GM18505 (cell line): ENCODE results near the gene ADGRE1.
"Not testable (repeated sequence)": the region's sequence is repeated elsewhere in the genome, so short reads cannot be mapped to it uniquely, and the experiment has no call there.

Source experiments
- ATAC-seq: cut with Tn5 transposase; IDR thresholded peaks from one replicate; pipeline ENCODE4 v1.9.1; 2021; ENCODE audit not compliant: unreplicated experiment
- POLR2A ChIP-seq: IDR thresholded peaks from 4 replicates; pipeline ENCODE4 v1.6.1; 2011; ENCODE audit warnings: borderline replicate concordance; ENCODE audit not compliant: insufficient read depth, insufficient read length; ENCODE audit errors: extremely low read depth

Gene ADGRE1

GRCh38 chr19:6862673-6863078 is 24.7 kb upstream of the ADGRE1 start:
- peak; percentile 44 for TF ChIP-seq POLR2A
- ATAC-seq = no peak

DNA sequence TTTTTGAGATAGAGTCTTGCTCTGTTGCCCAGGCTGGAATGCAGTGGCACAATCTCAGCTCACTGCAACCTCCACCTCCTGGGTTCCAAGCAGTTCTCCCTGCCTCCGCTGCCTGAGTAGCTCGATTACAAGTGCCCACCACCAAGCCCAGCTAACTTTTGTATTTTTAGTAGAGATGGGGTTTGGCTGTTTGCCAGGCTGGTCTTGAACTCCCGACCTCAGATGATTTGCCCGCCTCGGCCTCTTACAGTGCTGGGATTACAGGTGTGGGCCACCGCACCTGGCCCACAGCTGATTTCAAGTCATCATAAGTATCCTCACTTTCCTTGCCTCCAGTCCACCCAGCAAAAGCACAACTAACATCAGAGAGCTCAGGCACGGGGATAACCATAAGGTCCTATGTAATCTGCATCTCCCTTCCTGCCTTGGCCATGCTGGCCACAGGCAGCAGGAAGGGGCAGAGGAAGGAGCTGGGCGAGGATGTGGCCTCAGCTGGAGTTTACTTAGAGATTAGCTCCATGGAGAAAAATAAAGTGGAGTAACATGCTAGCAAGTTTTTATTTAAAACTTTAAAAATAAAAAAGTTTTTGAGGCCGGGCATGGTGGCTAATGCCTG is 22.9 kb upstream of the ADGRE1 start:
- no peak for TF ChIP-seq POLR2A
- ATAC-seq = no peak

DNA sequence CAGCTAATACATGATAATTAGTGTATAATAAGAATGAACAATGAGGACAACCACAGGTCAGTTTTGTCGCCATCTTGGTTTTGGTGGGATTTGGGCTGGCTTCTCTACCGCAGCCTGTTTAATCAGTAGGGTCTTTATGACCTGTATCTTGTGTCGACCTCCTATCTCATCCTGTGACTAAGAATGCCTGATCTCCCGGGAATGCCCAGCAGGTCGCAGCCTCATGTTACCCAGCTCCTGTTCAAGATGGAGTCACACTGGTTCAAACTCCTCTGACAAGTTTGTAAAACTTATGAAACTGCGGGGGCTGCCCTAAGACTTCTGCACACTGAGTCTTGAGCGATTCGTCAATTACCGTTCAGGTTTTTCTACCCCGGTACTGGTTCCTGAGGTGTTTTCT is 21.5 kb upstream of the ADGRE1 start:
- ATAC-seq = no peak
- TF ChIP-seq POLR2A = no peak

GRCh38 chr19:6866741-6867151 is 20.6 kb upstream of the ADGRE1 start:
- TF ChIP-seq POLR2A = no peak
- no peak for ATAC-seq

- ATAC-seq = no peak
Measured at GRCh38 chr19:6868351-6868750, 19.0 kb upstream of the ADGRE1 start.

GRCh38 chr19:6869151-6869882 is 18.1 kb upstream of the ADGRE1 start:
- ATAC-seq = not testable (repeated sequence)

More at GRCh38 chr19:6868351-6868750, 19.0 kb upstream of the ADGRE1 start:
- no peak for TF ChIP-seq POLR2A

- TF ChIP-seq POLR2A = no peak
- ATAC-seq = no peak
Measured at GRCh38 chr19:6873708-6874431, 13.5 kb upstream of the ADGRE1 start.

- no peak for TF ChIP-seq POLR2A
- no peak for ATAC-seq
Measured at GRCh38 chr19:6875218-6875617, 12.2 kb upstream of the ADGRE1 start.

GRCh38 chr19:6876748-6877147 is 10.6 kb upstream of the ADGRE1 start:
- ATAC-seq = no peak
- TF ChIP-seq POLR2A = no peak

GRCh38 chr19:6877766-6878165 is 9.6 kb upstream of the ADGRE1 start:
- no peak for TF ChIP-seq POLR2A
- no peak for ATAC-seq

- no peak for ATAC-seq
Measured at GRCh38 chr19:6886277-6886897, 992 bp upstream of the ADGRE1 start.

DNA sequence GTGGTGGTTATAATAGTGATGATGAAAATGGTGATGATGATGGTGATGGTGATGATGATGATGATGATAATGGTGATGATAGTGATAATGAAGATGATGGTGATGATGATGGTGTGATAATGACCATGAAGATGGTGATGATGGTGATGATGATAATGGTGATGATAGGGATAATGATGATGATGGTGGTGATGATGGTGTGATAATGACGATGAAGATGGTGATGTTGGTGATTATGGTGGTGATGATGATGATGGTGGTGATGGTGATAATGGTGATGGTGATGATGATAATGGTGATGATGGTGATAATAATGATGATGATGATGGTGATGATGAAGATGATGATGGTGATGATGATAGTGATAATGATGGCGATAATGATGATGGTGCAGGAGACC is 1.6 kb downstream of the ADGRE1 start:
- TF ChIP-seq POLR2A = no peak
- no peak for ATAC-seq

More at GRCh38 chr19:6886277-6886897, 992 bp upstream of the ADGRE1 start:
- TF ChIP-seq POLR2A = no peak

GRCh38 chr19:6890401-6890913 is 3.1 kb downstream of the ADGRE1 start:
- no peak for TF ChIP-seq POLR2A
- ATAC-seq = no peak

DNA sequence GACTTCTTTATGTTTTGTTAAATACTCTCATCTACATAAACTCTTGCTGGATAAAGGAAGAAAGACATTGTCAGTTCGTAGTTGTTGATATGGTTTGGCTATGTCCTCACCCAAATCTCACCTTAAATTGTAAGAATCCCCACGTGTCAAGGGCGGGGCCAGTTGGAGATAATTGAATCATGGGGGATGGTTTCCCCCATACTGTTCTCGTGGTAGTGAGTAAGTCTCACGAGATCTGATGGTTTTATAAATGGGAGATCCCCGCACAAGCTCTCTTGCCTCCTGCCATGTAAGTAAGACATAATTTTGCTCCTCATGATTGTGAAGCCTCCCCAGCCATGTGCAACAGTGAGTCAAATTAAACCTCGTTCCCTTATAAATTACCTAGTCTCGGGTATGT is 3.6 kb downstream of the ADGRE1 start:
- TF ChIP-seq POLR2A = no peak

GRCh38 chr19:6891761-6892385 is 4.5 kb downstream of the ADGRE1 start:
- no peak for ATAC-seq
- TF ChIP-seq POLR2A = no peak

More for the DNA sequence above, 3.6 kb downstream of the ADGRE1 start:
- no peak for ATAC-seq
